HG03039 (cell line): ENCODE measurements around the gene NRG3.
"Not testable (repeated sequence)": the region's sequence is repeated elsewhere in the genome, so short reads cannot be mapped to it uniquely, and the experiment has no call there.

Experiments used
- ATAC-seq: cut with Tn5 transposase; IDR thresholded peaks from one replicate; pipeline ENCODE4 v1.9.1; 2021; ENCODE audit warnings: mild to moderate bottlenecking, moderate library complexity; ENCODE audit not compliant: unreplicated experiment

Gene NRG3

DNA sequence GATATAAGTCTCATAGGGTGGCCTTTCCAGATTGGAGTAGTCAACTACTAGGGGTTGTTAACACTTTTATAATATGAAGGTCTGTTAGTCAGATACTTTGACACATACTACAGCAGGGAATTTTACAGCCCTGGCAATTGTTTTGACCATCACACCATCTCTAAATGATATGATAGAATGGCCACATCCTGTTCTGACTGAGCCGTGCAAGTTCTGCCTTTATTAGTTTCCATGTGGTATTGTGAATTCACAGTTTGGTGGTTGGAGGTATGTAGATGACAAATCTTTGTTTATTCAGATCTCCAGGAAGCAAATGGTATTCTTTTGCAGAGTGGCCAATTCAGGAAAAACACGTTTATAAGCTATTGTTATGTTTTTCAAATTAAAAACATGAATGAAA, 83.0 kb downstream of the NRG3 start:
- no peak for ATAC-seq

DNA sequence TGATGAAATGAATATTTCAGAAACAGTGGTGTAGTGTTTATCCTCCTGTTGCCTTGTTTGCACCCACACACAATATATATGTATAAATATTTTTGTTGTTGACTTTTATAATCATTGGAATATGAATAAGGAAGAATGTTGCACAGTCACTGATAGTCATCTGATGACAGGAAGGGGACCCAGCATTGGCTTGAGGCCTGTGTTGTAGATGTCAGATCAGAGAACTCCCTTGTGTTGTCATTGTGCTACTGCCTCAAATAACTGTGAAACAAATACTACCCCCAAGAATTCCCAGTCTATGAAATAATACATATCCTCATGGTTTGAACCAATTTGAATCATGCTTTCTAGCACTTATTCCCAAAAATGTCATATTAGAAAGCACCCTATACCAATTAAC, 84.0 kb downstream of the NRG3 start:
- no peak for ATAC-seq

DNA sequence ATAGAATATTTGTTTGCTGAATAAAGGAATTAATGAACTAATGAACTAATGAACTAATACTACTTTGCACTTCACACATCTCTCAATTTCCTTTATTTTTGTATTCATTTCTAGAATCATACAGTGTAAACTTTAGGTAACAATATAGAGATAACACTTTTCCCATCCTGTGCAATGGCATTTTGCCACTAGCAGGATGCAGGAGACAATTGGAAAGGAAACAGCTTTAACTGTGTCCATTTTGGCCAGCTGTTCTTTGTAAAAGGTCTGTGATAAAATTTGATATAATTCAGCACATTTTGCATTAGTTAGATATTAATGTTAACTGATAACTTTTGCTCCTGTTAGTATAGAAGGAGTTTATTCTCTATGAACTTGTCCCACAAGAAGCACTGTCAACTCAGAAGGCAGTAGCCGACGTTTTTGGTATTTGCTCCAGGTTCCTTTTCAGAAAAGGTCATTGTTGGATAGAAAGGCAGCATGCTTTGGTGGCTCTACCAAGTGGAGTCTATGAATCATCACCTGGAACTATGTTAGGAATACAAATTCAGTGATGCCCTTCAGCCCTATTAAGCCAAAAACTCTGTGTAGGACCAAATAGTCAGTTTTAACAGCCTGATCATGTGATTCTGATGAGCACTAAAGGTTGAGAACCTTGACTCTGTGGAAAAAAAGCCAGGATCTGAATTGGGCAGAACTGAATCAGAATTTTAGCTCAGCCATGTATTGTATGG, 86.6 kb downstream of the NRG3 start:
- no peak for ATAC-seq

DNA sequence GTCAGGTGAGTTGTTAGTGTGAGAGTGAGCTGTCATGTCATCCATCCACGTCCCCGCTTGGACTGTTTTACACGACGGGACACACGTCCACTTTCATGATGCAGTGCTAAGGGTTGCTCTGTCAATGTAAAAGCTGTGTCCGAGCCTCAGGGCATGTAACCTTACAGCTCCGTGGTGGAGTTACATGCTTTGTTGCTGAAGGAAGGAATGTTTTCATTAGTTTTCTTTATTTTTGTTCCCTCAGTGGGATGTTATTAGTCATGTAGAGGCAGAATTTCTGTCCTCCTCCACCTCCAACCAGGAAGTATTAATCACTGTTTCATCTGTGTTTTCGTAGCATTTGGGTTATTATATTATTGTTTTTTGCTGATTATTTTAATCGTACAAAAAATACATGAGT, 88.6 kb downstream of the NRG3 start:
- ATAC-seq, result no peak

DNA sequence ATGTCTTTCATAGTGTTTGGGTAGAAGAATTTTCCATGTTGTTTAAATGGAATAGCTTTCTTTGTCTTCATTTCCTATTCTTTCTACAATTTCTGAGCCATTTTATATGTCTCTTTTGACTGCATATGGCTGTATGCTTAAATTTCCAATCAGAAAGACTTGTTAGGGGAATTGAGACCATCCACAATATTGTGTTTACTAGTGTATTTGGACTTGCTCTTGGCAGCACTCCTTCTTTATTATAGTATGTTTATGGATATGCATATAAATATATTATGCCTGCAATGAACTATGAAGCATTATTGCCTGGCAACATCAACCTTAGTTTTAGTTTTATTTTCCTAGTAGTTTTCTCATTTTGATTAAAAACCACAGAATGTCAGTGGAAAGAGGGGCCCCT, 92.7 kb downstream of the NRG3 start:
- ATAC-seq, result no peak

DNA sequence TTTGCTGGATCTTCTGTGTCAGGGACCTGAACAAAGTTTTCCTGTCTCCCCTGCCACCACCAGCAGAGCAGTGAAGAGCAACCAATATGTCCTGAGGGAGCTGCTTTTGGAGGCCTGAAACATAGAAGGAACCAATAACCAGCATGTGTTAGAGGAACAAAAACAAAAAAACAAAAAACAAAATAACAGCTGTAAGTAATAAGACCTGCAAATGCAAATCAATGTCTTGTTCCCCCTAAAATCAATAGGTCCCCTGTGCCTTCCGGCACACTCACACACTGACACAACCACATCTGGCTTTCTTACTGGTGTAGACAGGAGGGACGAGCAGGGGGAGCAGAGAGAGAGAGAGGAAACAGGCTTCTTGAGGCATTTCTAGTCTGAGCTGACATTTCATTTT, 94.1 kb downstream of the NRG3 start:
- no peak for ATAC-seq

DNA sequence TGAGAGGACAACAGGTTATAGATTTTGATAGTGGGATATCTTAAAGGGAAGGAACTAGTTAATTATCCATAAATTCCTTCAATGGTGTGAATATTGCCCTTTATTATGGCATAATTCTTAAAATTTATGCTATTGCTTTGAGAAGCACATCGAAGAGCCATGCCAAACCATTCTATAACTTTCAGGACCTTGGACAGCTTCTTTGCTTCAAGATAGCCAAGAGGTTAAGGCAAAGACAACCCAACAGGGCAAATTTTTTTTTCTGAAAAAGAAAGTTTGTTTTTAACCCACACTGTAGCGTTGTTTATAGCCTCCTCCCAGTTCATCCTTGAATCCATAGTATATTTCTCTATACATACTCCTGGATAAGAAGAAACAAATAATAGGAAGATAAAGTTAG, 103.2 kb downstream of the NRG3 start:
- no peak for ATAC-seq

DNA sequence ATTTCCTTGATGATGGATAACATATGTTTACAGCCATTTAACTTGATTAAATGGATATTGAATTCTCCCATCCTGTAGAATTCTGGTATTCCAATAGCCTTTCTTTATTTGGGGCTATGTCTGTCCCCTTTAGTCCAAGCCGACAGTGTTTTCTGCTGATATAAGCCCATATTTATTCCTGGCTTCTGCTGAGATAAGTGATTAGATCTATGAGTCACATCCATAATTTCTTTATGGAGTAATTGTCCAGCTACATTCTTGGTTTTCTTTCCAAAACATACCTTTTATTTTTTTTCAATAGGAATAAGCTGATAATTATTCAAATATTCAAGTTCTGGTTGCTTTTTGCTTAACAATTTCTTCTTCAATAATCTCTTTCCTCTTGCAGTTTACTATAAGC, 106.7 kb downstream of the NRG3 start:
- no peak for ATAC-seq

DNA sequence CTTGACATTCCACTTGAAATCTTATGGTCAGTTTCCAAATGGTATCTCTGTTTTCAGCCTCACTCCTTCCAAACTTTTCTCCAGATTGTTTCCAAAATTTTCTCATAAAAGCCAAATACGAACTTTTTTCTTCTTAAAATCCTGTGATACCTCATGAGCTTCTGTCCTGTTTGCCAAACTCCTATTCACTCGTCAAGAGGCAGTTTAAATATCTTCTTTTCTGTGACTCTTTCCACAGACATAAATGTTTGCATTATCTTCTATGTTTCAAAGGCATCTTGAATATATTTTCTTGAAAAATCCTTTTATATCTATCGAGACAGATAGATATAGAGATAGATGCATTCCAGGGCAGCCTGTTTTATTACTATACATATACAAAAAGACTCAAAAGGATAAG, 109.4 kb downstream of the NRG3 start:
- ATAC-seq, result no peak

DNA sequence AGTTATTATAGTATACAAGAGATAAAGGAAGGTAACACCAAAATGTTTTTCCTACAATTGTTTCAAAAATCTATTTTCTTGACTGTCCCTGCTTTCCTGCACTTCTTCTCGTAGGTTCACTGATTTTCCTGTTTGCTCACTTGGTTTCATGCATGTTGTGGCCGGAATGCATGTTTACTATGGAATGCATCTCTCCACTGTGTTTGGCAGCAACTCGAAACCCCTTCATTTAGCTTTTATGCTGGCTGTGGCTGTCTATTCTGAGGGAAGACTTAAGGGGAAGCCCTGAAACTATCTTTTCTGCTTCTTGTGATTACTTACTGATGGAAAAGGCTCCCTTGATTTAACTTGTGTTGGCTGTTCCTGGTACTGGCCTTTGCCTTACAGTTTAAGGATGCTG, 120.3 kb downstream of the NRG3 start:
- ATAC-seq, result no peak

DNA sequence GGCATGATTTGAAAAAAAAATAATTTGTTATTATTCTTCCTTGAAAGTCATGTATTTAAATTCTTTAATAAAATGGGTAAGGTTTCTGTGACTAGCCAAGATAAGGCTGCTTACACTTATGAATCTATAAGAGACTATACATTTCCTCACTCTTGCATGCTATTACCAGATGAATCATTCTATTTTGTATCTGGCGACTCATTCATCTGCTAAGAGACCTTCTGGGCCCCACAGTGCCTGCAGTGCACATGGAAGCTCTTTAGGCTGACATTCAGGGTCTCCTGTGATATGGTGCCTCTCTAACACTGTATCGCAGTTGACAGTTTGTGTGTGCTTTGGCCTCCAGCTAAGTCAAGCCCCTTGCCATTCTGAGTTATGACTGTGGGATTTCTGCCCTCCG, 121.9 kb downstream of the NRG3 start:
- no peak for ATAC-seq

DNA sequence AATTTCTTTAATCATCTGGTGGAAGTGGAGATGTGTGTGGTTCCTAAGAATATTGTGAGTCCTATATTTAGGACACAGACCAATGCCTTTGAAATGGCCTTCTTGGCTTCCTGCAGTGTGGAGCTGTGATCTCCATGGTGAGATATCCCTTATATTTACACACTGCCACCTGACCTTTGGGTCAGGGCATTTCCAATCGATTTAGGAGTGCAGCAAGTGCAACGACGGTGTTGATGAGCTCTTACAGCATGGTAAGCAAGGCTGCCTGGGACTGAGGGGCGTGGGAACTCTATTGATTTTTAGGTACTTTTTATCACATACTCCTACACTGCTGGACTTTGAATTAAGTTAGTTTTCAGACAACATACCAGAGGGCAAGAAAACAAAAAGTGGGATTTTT, 146.0 kb downstream of the NRG3 start:
- no peak for ATAC-seq

DNA sequence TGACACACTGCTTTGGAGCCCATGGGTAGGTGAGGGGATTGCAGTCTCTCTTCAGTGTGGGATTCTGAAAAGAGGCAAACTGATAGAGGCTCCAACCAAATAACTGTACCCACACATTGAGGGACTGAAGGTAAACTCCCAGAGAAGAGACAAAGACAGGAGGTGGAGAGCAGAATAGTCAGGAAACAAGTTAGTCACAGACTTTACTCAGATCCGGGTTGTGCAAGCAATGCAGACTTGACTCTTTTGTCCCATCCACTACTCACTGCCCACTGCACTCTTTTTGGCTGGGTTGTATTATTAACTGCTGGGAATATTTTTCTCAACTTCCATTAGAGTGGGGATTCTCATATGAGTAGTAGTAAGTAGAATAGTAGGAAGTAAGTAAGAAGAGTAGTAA, 152.7 kb downstream of the NRG3 start:
- no peak for ATAC-seq

DNA sequence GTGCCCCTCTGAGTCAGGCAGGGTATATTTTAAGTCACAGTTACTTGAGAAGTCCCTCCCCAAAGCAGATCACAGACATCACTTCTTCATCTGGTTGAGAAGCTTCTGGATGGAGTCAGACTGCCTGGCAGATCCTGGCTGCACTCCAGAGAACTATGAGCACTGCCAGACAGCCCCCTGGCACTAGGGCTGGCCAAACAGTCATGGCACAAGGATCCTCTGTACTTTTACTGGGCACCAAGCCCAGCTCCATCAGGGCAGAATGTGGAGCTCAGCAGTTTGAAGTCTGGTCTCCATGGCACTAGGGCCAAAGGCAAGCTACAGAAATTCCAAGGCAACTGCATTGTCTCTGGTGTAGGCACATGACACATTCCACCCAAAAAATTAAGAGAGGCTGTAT, 162.1 kb downstream of the NRG3 start:
- ATAC-seq, result no peak

DNA sequence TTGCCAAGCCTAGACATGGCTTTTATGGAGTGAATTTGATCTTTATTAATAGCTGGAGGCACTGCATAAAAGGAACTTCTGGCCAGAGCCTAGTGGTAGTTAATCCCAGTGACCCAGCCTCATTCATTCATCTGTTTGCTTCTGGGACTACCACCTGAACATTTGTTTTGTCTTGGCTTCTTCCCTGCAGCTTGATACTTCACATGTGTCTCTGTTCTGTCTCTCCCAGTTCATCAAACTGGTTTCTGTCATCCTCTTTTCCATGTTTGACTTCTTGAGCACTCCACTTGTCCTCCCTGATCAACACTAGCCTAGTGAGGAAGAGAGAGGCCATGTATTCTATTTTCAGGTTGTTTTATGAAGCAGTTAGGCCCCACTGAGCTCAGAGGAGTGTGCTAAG, 163.6 kb downstream of the NRG3 start:
- no peak for ATAC-seq

DNA sequence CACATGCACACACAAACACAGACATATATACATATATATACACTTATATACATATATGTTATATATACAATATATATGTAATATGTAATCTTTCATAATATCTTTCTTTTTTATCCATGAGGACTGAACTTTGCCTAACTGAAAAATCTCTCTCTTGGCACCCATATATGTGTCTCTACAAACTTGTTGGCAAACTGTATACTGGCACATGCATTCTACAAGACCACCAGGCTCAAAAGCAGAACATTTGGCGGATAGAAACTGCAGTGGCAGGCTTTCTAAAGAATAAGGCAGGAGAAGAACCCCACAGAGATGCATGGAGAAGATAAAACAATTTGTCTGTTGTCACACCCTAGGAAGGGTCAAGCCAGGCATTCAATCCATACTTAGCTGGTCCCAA, 165.3 kb downstream of the NRG3 start:
- ATAC-seq, result no peak

DNA sequence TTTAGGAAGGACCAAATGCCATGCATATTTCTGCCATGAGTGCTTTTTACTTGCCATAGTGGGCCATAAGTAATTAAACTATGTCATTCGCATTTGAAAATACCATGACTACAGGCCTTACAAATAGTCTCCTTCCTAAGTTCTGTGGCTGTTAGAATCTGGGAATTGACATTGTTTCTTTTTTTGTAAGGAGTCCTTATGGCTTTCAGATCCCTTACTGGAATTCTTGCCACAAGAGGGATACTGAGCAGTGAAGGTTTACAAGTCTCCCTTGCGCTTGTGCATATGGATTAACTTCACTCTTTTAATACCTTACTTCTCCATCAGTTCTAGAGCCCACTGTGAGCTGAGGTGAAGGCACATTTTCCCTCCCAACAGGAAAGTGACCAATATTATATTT, 166.0 kb downstream of the NRG3 start:
- ATAC-seq, result no peak

DNA sequence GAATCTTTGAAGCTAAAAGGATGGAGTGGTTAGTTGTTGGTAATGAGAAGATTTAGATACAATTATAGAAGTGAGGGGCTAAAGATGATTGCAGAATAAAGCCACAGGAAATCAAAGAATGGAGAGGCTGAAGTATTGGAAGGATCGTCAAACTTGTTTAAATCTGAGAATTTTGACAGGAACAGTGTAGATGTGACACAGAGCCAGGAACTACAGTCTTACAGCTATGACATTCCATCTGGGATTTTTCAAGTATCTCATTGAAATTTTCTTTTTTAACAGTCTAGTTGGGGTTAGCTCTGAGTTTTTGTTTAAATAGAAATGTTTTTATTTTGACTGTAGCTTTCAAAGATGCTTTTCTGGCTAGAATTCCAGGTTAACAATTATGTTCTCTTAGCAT, 181.4 kb downstream of the NRG3 start:
- no peak for ATAC-seq

DNA sequence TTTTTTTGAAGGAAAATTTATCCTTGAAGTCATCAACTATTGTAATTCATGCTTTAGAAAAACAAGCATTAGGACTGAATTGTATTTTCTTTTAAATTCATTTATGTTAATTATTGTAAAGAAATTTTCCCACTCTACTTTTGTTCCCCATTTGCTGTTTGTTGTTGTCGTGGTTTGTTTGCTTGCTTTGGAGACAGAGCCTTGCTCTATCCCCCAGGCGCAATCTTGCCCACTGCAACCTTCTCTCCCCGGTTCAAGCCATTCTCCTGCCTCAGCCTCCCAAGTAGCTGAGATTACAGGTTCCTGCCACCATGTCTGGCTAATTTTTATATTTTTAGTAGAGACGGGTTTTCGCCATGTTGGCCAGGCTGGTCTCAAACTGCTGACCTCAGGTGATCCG, 192.2 kb downstream of the NRG3 start:
- not testable (repeated sequence) for ATAC-seq

DNA sequence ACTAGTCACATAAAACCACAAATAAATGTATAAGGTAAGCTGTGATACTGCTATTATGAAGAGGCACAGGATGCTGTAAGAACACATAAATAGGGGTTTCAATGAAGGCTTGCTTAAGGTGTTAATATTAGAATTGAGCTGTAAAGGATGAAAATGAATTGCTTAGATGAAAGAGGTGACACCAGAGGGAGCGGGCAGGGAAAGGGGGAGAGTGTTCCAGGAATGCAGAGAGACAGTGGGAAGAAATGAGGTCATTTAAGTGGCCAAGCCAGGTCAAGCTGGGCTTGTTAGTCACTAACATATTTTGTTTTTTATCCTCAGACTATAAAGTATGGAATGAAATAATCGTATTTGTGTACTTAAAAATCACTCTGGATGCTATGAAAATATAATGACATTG, 193.5 kb downstream of the NRG3 start:
- no peak for ATAC-seq

DNA sequence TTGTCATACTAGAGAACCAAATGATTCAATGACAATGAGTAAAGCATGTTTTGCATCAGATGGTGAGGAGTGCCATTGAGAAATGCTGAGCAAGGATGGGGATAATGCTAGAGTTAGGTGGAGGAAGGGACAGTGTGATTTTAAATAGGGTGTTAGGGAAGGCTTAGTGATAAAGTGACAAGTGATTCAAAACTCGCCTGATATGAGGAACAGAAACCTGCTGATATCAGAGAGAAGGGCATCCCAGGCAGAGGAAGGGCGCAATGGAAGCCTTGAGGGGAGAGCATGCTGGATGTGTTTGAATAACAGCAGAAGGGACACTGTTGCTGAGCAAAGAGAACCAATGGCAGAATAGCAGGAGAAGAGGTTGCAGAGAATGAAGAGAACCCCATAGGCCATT, 196.2 kb downstream of the NRG3 start:
- ATAC-seq, result no peak

DNA sequence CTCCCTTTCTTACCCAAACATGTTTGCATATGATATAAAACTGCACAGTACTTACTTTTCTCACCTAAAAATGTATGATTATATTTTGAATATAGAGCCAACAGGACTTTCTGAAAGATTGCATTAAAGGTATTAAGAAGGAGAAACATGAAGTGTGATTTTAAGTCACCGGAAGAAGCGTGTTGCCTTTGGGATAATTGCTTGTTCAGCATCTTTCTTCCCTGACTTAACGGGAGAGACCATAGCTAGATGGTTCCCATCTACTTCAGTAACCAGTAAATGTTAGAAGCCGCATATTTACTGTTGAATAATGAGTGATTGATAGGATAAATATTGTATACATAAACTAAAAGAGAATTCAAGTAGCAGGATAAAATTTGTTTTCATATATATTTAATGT, 197.1 kb downstream of the NRG3 start:
- ATAC-seq, result no peak

DNA sequence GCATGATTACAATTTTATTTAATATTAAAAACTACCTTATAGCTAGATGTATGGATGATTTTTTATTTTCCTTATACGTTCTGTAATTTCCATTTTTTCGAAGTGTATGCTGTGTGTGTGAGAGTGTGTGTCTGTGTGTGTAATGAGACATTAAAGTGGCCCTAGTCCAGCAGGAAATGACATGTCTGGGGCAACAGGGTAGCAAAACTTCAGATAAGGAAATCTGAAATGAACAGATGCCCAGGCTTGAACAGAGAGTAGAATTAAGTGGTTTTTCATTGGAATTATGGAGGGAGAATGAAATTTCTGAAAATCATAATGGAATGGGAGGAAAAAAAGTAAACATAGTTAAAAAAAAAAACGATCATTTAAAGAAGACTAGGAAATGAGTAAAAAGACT, 200.6 kb downstream of the NRG3 start:
- no peak for ATAC-seq

DNA sequence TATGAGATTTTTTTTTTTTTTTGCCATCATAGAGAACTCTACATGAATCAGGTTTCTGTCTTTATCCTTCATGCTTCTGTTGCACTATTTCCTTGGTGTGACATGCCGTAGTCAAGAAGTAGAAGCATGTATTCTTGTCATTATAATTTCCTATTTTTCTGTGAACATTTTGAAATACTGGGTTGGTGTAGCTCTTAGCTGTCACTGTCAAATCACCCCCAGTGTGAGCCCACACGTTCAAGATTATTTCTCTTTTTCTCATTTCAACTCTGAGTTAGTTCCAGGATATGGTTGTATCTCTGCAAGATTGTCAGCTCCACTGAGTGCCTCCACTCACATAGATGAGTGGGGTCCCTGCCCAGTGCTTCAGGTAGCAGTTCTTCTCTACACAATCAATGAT, 209.5 kb downstream of the NRG3 start:
- ATAC-seq, result no peak
